GM12873 (cell line): ENCODE results near the gene FOSL1.

Source experiments
- CTCF ChIP-seq: IDR thresholded peaks from 2 replicates; pipeline ENCODE4 v1.5.1; 2012; ENCODE audit warnings: low read depth, mild to moderate bottlenecking, moderate library complexity, low read length, control low read depth; ENCODE audit not compliant: insufficient read depth; ENCODE audit errors: missing control alignments

FOSL1 gene

GRCh38 chr11:65928667-65929066 is 28.5 kb upstream of the FOSL1 start:
- TF ChIP-seq CTCF = no peak

- no peak for TF ChIP-seq CTCF
Observed at GRCh38 chr11:65927904-65928397, 27.8 kb upstream of the FOSL1 start.

GRCh38 chr11:65925397-65925796 is 25.2 kb upstream of the FOSL1 start:
- TF ChIP-seq CTCF = no peak

- no peak for TF ChIP-seq CTCF
Observed at GRCh38 chr11:65922565-65922964, 22.4 kb upstream of the FOSL1 start.

GRCh38 chr11:65921876-65922275 is 21.7 kb upstream of the FOSL1 start:
- no peak for TF ChIP-seq CTCF

GRCh38 chr11:65921033-65921555 is 20.9 kb upstream of the FOSL1 start:
- no peak for TF ChIP-seq CTCF

GRCh38 chr11:65920372-65920802 is 20.2 kb upstream of the FOSL1 start:
- TF ChIP-seq CTCF = no peak
